Tibial artery (tissue), 4 donors: ENCODE results near the gene ORMDL2.

Source experiments
- DNase-seq, 2 donors: peaks; one replicate each; pipeline ENCODE4 v3.0.0-alpha.2; 2019
- H3K27ac ChIP-seq, 2 donors: fragments of 200-600 bp; sonication (generic) in 1 of 2; 1 replicate in 1 of 2; 2 replicates in 1 of 2; pipeline ENCODE4 v1.5.1; 2018 to 2019; ENCODE audit warnings: mild to moderate bottlenecking in 1 of 2
- H3K27me3 ChIP-seq, 2 donors: fragments of 200-600 bp; sonication (generic) in 1 of 2; one replicate each; pipeline versions ENCODE4 v1.5.1 to v1.6.0; 2016 to 2019
- H3K36me3 ChIP-seq, 3 donors: fragments of 200-600 bp; sonication (generic) in 2 of 3; one replicate each; pipeline ENCODE4 v1.5.1; 2016 to 2019; ENCODE audit warnings: mild to moderate bottlenecking in 2 of 3
- H3K4me1 ChIP-seq, 4 donors: fragments of 200-600 bp; sonication (generic) in 2 of 4; 1 replicate in 3 of 4; 2 replicates in 1 of 4; pipeline ENCODE4 v1.5.1; 2016 to 2019
- H3K4me3 ChIP-seq, 2 donors: fragments of 200-600 bp; sonication (generic) in 1 of 2; 1 replicate in 1 of 2; 2 replicates in 1 of 2; pipeline ENCODE4 v1.5.1; 2018 to 2019; ENCODE audit warnings: mild to moderate bottlenecking in 2 of 2
- H3K9me3 ChIP-seq, 3 donors: fragments of 200-600 bp; sonication (generic) in 1 of 3; one replicate each; pipeline ENCODE4 v1.5.1; 2016 to 2019
- intact Hi-C: fragments of 100-400 bp; cut with DNase I; formaldehyde crosslinking; loops from one replicate; pipeline ENCODE4 v1.15.0; 2023; ENCODE audit warnings: low total_unique reads
- TF ChIP-seq, protein P1 (sequence below), 2 experiments: fragments of 200-600 bp in 1 of 2; fragments of 450-650 bp in 1 of 2; IDR thresholded peaks; one replicate each; pipeline ENCODE4 v1.5.1; 2017 to 2019; ENCODE audit warnings: antibody characterized with exemption in 2 of 2, mild to moderate bottlenecking in 1 of 2, moderate library complexity in 1 of 2

Gene ORMDL2

DNA sequence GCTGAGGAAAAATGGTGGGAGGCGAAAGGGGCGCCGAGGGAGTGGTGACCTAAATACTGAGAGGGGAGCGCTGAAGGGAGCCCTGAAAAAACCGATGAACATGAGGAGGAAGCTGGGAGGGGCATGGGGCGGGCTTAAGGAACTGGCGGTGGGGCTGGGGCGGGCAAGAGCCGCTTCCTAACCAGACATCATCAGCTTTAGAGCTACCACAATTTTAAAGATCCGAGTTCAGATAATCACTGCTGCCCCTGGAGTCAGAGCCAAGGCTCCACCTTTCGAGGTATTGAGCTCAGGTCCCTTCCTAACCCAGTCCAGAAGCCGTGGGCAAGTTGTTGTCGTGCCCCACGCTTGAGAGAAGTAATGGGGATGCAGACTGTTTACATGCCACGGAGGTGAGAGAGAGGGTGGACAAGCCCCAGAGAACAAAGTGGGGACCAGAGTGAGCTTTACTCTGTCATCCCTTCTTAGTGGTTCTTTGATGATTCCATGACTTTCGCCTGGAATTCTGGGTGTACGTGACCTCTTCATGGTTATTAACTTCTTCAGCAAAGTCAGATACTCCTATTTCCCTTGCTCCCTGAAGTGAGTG lies 393 bp downstream of the ORMDL2 start:
- TF ChIP-seq, protein P1, sequence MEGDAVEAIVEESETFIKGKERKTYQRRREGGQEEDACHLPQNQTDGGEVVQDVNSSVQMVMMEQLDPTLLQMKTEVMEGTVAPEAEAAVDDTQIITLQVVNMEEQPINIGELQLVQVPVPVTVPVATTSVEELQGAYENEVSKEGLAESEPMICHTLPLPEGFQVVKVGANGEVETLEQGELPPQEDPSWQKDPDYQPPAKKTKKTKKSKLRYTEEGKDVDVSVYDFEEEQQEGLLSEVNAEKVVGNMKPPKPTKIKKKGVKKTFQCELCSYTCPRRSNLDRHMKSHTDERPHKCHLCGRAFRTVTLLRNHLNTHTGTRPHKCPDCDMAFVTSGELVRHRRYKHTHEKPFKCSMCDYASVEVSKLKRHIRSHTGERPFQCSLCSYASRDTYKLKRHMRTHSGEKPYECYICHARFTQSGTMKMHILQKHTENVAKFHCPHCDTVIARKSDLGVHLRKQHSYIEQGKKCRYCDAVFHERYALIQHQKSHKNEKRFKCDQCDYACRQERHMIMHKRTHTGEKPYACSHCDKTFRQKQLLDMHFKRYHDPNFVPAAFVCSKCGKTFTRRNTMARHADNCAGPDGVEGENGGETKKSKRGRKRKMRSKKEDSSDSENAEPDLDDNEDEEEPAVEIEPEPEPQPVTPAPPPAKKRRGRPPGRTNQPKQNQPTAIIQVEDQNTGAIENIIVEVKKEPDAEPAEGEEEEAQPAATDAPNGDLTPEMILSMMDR (IDR thresholded peaks at IDR 0.05), result no peak
- intact Hi-C loops, result no loop called here
- DNase-seq, result no peak
- Histone ChIP-seq H3K27ac (peak overlapping the region; percentile 84 to 88), H3K27me3 (no peaks in the 10 kb centered on the region), H3K36me3 (peaks cover 32 to 63% (median 35%) of the 10 kb centered on the region in 3 donors), H3K9me3 (no peaks in the 10 kb centered on the region), H3K4me1 (peaks cover 0 to 42% (median 23%) of the 10 kb centered on the region in 4 donors), H3K4me3 (peak overlapping the region; percentile 62 to 68)

DNA sequence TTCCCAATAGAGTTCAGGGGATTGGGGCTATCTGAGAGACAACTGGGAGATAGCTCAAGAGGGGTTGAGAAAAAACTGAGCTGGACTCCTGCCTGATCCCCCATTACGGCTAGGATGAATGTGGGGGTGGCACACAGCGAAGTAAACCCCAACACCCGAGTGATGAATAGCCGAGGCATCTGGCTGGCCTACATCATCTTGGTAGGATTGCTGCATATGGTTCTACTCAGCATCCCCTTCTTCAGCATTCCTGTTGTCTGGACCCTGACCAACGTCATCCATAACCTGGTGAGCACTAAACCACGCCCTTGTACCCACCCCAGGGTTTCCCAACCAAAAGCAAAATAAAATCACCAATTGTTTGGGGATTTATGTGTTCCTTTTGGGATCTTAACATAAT lies 1.0 kb downstream of the ORMDL2 start:
- no peaks in the 10 kb centered on the region for H3K9me3 ChIP-seq
- peak overlapping the region; percentile 84 to 88 for H3K27ac ChIP-seq
- H3K4me1 ChIP-seq, result peaks cover 0 to 40% (median 23%) of the 10 kb centered on the region in 4 donors
- no peaks in the 10 kb centered on the region for H3K27me3 ChIP-seq
- H3K36me3 ChIP-seq, result peaks cover 32 to 62% (median 35%) of the 10 kb centered on the region in 3 donors
- H3K4me3 ChIP-seq, result peak overlapping the region; percentile 62 to 68
- no peak for DNase-seq
- intact Hi-C loops, result no loop called here
- TF ChIP-seq, protein P1 (IDR thresholded peaks at IDR 0.05), result no peak

DNA sequence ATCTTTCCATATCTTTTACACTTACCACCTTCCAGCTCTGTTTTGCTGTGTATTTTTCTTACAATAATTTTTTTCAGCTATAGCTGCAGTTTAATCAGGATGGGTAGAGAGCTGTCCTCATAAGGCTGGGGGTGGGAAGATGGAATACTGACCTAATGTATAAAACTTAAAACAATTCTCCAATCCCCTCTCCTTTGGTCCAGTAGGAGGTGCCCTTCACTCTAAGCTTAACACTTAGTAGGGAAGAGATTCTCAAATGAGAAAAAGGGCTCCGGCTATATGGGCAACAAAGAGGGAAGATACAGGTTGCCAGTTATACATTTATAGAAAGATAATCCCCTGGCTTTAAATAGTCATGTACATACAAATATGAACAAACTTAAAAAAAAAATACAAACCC lies 2.8 kb downstream of the ORMDL2 start:
- intact Hi-C loops, result no loop called here
- Histone ChIP-seq H3K9me3 (no peaks in the 10 kb centered on the region), H3K27ac (no peak overlapping the region), H3K36me3 (peaks cover 32 to 47% (median 35%) of the 10 kb centered on the region in 3 donors), H3K27me3 (no peaks in the 10 kb centered on the region), H3K4me3 (no peak overlapping the region), H3K4me1 (peaks cover 0 to 29% (median 21%) of the 10 kb centered on the region in 4 donors)
- no peak for DNase-seq
- TF ChIP-seq, protein P1 (IDR thresholded peaks at IDR 0.05), result no peak

DNA sequence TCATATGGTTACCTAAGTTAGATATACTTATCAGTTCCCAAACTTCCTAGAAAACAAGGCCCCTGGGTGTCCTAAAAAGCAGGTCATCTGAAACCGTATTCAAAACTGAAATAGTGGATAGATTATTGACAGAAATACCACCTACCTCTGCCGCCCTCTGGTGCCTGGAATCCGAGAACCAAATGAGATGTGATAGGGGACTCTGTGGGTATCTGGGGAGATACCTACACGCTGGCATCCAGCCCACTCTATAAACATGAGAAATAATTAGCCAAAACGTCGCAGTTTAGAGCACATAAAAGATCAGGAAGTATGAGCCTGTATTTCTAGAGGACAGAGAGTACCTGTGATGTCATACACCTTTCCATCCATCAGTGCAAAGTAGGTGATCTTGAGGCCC lies 4.4 kb downstream of the ORMDL2 start:
- Histone ChIP-seq H3K4me1 (peaks cover 0 to 33% (median 23%) of the 10 kb centered on the region in 4 donors), H3K9me3 (no peaks in the 10 kb centered on the region), H3K27ac (no peak overlapping the region), H3K36me3 (peaks cover 32 to 47% (median 35%) of the 10 kb centered on the region in 3 donors), H3K27me3 (no peaks in the 10 kb centered on the region), H3K4me3 (no peak overlapping the region)
- intact Hi-C loops, result no loop called here
- no peak for DNase-seq
- TF ChIP-seq, protein P1 (IDR thresholded peaks at IDR 0.05), result no peak

DNA sequence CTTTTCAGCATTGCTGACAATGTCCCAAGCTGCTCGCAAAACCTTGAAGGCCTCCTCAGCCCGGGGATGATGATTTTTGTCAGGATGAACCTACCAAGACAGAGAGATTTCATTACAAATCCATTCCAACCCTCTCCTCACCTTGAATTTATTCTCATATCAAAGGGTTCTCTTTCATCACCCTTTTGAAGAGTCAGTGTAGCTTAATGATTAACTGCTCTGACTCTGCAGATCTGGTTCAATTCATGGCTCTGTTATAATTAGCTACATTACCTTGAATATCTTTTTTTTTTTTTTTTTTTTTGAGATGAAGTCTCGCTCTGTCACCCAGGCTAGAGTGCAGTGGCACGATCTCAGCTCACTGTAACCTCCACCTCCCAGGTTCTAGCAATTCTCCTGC lies 5.6 kb downstream of the ORMDL2 start:
- Histone ChIP-seq H3K4me3 (no peak overlapping the region), H3K4me1 (peaks cover 0 to 43% (median 31%) of the 10 kb centered on the region in 4 donors), H3K27ac (no peak overlapping the region), H3K36me3 (peaks cover 32 to 47% (median 35%) of the 10 kb centered on the region in 3 donors), H3K27me3 (no peaks in the 10 kb centered on the region), H3K9me3 (no peaks in the 10 kb centered on the region)
- intact Hi-C loops, result no loop called here
- TF ChIP-seq, protein P1 (IDR thresholded peaks at IDR 0.05), result no peak
- no peak for DNase-seq
